ENCODE measurements around the gene NOB1.

NOB1 gene

GRCh38 chr16:69718111-69718764 is 36.5 kb downstream of the NOB1 start:
- no peak for DNase-seq

GRCh38 chr16:69717066-69717465 is 37.7 kb downstream of the NOB1 start:
- no peak for DNase-seq

- no peak for DNase-seq
Measured at GRCh38 chr16:69712914-69713581, 41.7 kb downstream of the NOB1 start.

- no peak for DNase-seq
Measured at GRCh38 chr16:69712277-69712676, 42.4 kb downstream of the NOB1 start.

GRCh38 chr16:69711115-69711740 is 43.5 kb downstream of the NOB1 start:
- DNase-seq, result no peak

- DNase-seq, result no peak
Measured at GRCh38 chr16:69709456-69710084, 45.2 kb downstream of the NOB1 start.

GRCh38 chr16:69707920-69708683 is 46.6 kb downstream of the NOB1 start:
- DNase-seq, result no peak

- no peak for DNase-seq
Measured at GRCh38 chr16:69706975-69707340, 47.8 kb downstream of the NOB1 start.

GRCh38 chr16:69706256-69706974 is 48.3 kb downstream of the NOB1 start:
- DNase-seq, result no peak

GRCh38 chr16:69703638-69704037 is 51.1 kb downstream of the NOB1 start:
- DNase-seq, result no peak

- no peak for DNase-seq
Measured at GRCh38 chr16:69701866-69702265, 52.9 kb downstream of the NOB1 start.

GRCh38 chr16:69701452-69701851 is 53.3 kb downstream of the NOB1 start:
- no peak for DNase-seq

- DNase-seq, result no peak
Measured at GRCh38 chr16:69699915-69700314, 54.8 kb downstream of the NOB1 start.

GRCh38 chr16:69698404-69698803 is 56.3 kb downstream of the NOB1 start:
- DNase-seq, result no peak

- no peak for DNase-seq
Measured at GRCh38 chr16:69693916-69694315, 60.8 kb downstream of the NOB1 start.

GRCh38 chr16:69691980-69692911 is 62.5 kb downstream of the NOB1 start:
- no peak for DNase-seq
